Measurements from ENCODE around the gene KANSL2. TPM values are rescaled to one million over a fixed set of nuclear protein-coding genes. Genes with fewer than 3 reads are reported as not detected.

Gene KANSL2
- total and polyA plus RNA-seq, 2 of the 13 experiments (the other 11 are each of a cell fraction or from before 2014, with no cell fraction given) = 24.1 to 41.3 TPM

- ChIA-PET CTCF (ENCODE audit: low intra/inter-chr PET ratio, low total read pairs) (no interaction called here), POLR2A (no interaction called here)
- no peak overlapping the region for H2AFZ ChIP-seq (ENCODE audit: low read length)
- H3K27ac ChIP-seq (ENCODE audit: extremely low read length, insufficient read depth, low read length) = no peak overlapping the region
- no peaks in the 10 kb centered on the region for H3K4me1 ChIP-seq (ENCODE audit: insufficient read depth, low read length)
- H4K20me1 ChIP-seq (ENCODE audit: insufficient read depth, low read length) = no peaks in the 10 kb centered on the region
- ATAC-seq (no peak), DNase-seq (ENCODE audit: low spot score) (no peak), FAIRE-seq (no peak)
- H3K4me3 ChIP-seq (replicated peaks in 1 of 3; ENCODE audit: insufficient read depth in 1 of 3, low read depth in 2 of 3, low read length in 3 of 3) = no peak overlapping the region
- no peaks in the 10 kb centered on the region for H3K36me3 ChIP-seq (replicated peaks in 1 of 2; ENCODE audit: control insufficient read depth in 1 of 2, insufficient read depth in 2 of 2, low read length in 2 of 2)
- peaks cover 0 to 19% of the 10 kb centered on the region in 2 experiments; a peak in 2 of 5 replicates for H3K27me3 ChIP-seq (ENCODE audit: control insufficient read depth in 1 of 2, insufficient read depth in 2 of 2, low read length in 2 of 2)
- TF ChIP-seq TBL1XR1 (IDR thresholded peaks at IDR 0.05; ENCODE audit: borderline replicate concordance, low read length, partially characterized antibody) = no peak
- no peak for TF ChIP-seq RBFOX2 (IDR thresholded peaks at IDR 0.05; ENCODE audit: low read depth, low read length)
- no peak for TF ChIP-seq HCFC1 (IDR thresholded peaks at IDR 0.05; ENCODE audit: low read depth, low read length)
- TF ChIP-seq ZNF260 (CRISPR knock-in tag; IDR thresholded peaks at IDR 0.05; ENCODE audit: borderline replicate concordance, low read depth) = no peak
- no peak for TF ChIP-seq KLF11 (CRISPR knock-in tag; IDR thresholded peaks at IDR 0.05)
- no peak for TF ChIP-seq ZNF546 (CRISPR knock-in tag; conservative IDR thresholded peaks at IDR 0.05)
- TF ChIP-seq HDAC6 (IDR thresholded peaks at IDR 0.05; ENCODE audit: low read depth, low read length) = no peak
- no peak for TF ChIP-seq HMGA1 (CRISPR knock-in tag; conservative IDR thresholded peaks at IDR 0.05)
- TF ChIP-seq ELF1 (CRISPR knock-in tag; IDR thresholded peaks at IDR 0.05) = no peak
- no peak for TF ChIP-seq FOXP1 (IDR thresholded peaks at IDR 0.05)
- no peak for TF ChIP-seq FOXP1 (CRISPR knock-in tag; IDR thresholded peaks at IDR 0.05)
- no peak for TF ChIP-seq ZNF333 (CRISPR knock-in tag; IDR thresholded peaks at IDR 0.05; ENCODE audit: borderline replicate concordance)
- no peak for TF ChIP-seq ZNF572 (CRISPR knock-in tag; IDR thresholded peaks at IDR 0.05)
- no TSS peak for BruUV-seq (replicated peaks)
- H3K9ac ChIP-seq (ENCODE audit: insufficient read depth, low read depth, low read length) = no peak overlapping the region
- in situ Hi-C loops (cut with HindIII; ENCODE audit: extremely low pct_ligation_motif_present, low pct_unique_long_range_greater_than_20kb) = no loop called here
- H3K4me2 ChIP-seq (ENCODE audit: low read depth, low read length) = no peak overlapping the region
- intact Hi-C loops (cut with micrococcal nuclease; ENCODE audit: unreplicated experiment) = no loop called here
- no peaks in the 10 kb centered on the region for H3K79me2 ChIP-seq (ENCODE audit: insufficient read depth, low read length)
- H3K9me3 ChIP-seq (ENCODE audit: low read length) = no peaks in the 10 kb centered on the region
Observed at GRCh38 chr12:48630346-48630745, 51.7 kb downstream of the KANSL2 start.
